Uterine smooth muscle cell (primary cell): Measurements from ENCODE around the gene VNN1. TPM values are rescaled to one million over a fixed set of nuclear protein-coding genes. Genes with fewer than 3 reads are reported as not detected.

Experiments used
- total RNA-seq: library from RNA; depleted of rRNA; stranded (reverse); fragments of >200 nt; gene quantifications from 2 replicates; pipeline ENCODE4 v1.2.3, GENCODE V29; 2014

Gene VNN1, protein sequence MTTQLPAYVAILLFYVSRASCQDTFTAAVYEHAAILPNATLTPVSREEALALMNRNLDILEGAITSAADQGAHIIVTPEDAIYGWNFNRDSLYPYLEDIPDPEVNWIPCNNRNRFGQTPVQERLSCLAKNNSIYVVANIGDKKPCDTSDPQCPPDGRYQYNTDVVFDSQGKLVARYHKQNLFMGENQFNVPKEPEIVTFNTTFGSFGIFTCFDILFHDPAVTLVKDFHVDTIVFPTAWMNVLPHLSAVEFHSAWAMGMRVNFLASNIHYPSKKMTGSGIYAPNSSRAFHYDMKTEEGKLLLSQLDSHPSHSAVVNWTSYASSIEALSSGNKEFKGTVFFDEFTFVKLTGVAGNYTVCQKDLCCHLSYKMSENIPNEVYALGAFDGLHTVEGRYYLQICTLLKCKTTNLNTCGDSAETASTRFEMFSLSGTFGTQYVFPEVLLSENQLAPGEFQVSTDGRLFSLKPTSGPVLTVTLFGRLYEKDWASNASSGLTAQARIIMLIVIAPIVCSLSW
- under 0.01 TPM in 1 of 2 replicates, not detected in the other for total RNA-seq

DNA sequence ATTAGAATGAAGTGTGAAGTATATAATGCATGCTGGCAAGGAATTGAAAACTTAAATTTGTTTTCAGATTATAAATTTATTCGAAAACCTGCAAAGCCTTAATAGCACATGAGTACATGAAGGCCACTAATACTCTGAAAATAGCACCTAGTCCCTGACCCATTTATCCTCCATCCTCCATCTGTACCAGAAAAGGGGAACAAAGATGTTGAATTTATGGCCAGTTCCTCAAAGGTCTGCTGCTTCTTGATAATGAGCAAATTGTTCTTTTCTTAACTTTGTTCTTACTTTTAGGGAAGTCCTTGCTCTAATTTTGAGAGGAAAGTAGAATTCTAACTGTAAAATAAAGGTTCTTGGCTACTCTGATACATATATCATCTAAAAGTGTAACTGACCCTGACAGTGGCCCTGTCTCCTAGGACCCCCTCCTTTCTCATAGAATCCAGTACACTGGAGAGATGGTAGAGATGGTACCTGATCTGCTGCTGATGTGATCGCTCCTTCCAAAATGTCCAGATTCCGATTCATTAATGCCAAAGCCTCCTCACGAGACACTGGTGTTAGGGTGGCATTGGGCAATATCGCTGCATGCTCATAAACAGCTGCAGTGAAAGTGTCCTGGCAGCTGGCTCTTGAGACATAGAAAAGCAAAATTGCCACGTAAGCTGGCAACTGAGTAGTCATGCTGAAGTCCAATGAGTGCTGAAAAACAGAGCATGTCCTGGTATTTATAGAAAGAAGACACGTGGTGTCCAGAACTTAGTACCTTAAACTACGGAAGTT, at the start of gene VNN1:
TSS of gene VNN1 (minus strand) at position 704 of the 783 bp plus-strand sequence. CDS start at position 684, 20 bp downstream.

DNA sequence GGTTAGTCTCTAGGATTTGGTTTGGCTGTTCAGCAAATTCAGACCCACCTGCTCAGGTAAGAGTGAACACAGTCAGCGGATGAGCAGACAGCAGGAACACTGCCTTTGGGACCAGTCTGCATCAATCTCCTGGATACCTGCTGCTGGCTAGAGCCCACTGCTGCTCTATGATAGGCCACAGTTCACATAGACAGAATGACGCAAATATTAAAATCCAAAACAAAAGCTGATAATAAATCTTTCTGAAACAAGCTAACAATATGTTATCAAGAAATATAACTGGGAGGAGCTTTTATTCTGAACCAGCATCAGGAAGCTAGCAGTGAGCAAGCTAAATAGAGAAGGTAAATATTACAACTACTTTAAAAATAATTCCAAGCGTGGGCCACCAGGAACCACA, 54.8 kb downstream of the VNN1 start, which contains the start of gene TAAR1:
TSS of gene TAAR1 (minus strand) at position 101 of the 400 bp plus-strand sequence. CDS start 13,179 bp downstream, outside the sequence.

Other genes starting within 250 kb of the VNN1 start
- 46.9 and 57.2 TPM in 2 replicates for gene STX7, start 200.9 kb downstream of the VNN1 start, total RNA-seq
- gene TAAR9, start 175.8 kb downstream of the VNN1 start, total RNA-seq = not detected in 2 replicates
- gene TAAR8, start 161.4 kb downstream of the VNN1 start, total RNA-seq = not detected in 2 replicates
- gene TAAR6, start 143.7 kb downstream of the VNN1 start, total RNA-seq = not detected in 2 replicates
- not detected in 2 replicates for gene TAAR5, start 124.3 kb downstream of the VNN1 start, total RNA-seq
- gene TAAR2, start 89.8 kb downstream of the VNN1 start, total RNA-seq = not detected in 2 replicates
- not detected in 2 replicates for gene TAAR1, start 54.9 kb downstream of the VNN1 start, total RNA-seq
- not detected in 2 replicates for gene VNN2, start 43.8 kb upstream of the VNN1 start, total RNA-seq
- 6.3 and 6.4 TPM in 2 replicates for gene SLC18B1, start 84.6 kb upstream of the VNN1 start, total RNA-seq
- 798 and 1,118 TPM in 2 replicates for gene RPS12, start 100.5 kb upstream of the VNN1 start, total RNA-seq